ENCODE data around the gene MPST. TPM values are rescaled to one million over a fixed set of nuclear protein-coding genes. Genes with fewer than 3 reads are reported as not detected.
"Not testable (repeated sequence)": the region's sequence is repeated elsewhere in the genome, so short reads cannot be mapped to it uniquely, and the experiment has no call there.

The MPST gene
- total RNA-seq, 1 experiment from 2014 or later: 38.3 TPM

GRCh38 chr22:36989012-36989411, 30.5 kb upstream of the MPST start:
- H3K36me3 ChIP-seq; H3K4me3 ChIP-seq; H3K9me3 ChIP-seq (replicated peaks); H3K27ac ChIP-seq; DNase-seq (ENCODE audit: low read depth in 1 of 2, low spot score in 2 of 2); H3K4me1 ChIP-seq (replicated peaks): not testable (repeated sequence)
- peaks cover 33% of the 10 kb centered on the region for H3K27me3 ChIP-seq (replicated peaks)

- Histone ChIP-seq H3K9me3 (replicated peaks) (peaks cover 6% of the 10 kb centered on the region), H3K27ac (no peak overlapping the region), H3K27me3 (replicated peaks) (peaks cover 39% of the 10 kb centered on the region), H3K4me1 (replicated peaks) (no peaks in the 10 kb centered on the region), H3K4me3 (no peak overlapping the region), H3K36me3 (no peaks in the 10 kb centered on the region)
- DNase-seq (ENCODE audit: low read depth in 1 of 2, low spot score in 2 of 2): no peak
Measured at GRCh38 chr22:36990457-36990856, 29.1 kb upstream of the MPST start.

GRCh38 chr22:36991206-36991605, 28.3 kb upstream of the MPST start:
- no peaks in the 10 kb centered on the region for H3K36me3 ChIP-seq
- H3K27me3 ChIP-seq (replicated peaks): peaks cover 39% of the 10 kb centered on the region
- H3K4me1 ChIP-seq (replicated peaks): no peaks in the 10 kb centered on the region
- H3K4me3 ChIP-seq: no peak overlapping the region
- H3K27ac ChIP-seq: no peak overlapping the region
- DNase-seq (ENCODE audit: low read depth in 1 of 2, low spot score in 2 of 2): no peak
- H3K9me3 ChIP-seq (replicated peaks): peaks cover 1% of the 10 kb centered on the region

- Histone ChIP-seq H3K9me3 (replicated peaks) (no peaks in the 10 kb centered on the region), H3K36me3 (no peaks in the 10 kb centered on the region), H3K4me3 (no peak overlapping the region), H3K27ac (no peak overlapping the region), H3K27me3 (replicated peaks) (peaks cover 29% of the 10 kb centered on the region), H3K4me1 (replicated peaks) (no peaks in the 10 kb centered on the region)
- no peak for DNase-seq (ENCODE audit: low read depth in 1 of 2, low spot score in 2 of 2)
Measured at GRCh38 chr22:36997746-36998145, 21.8 kb upstream of the MPST start.

- Histone ChIP-seq H3K9me3 (replicated peaks) (no peaks in the 10 kb centered on the region), H3K27ac (no peak overlapping the region), H3K27me3 (replicated peaks) (peaks cover 21% of the 10 kb centered on the region), H3K4me3 (no peak overlapping the region), H3K4me1 (replicated peaks) (no peaks in the 10 kb centered on the region), H3K36me3 (no peaks in the 10 kb centered on the region)
- no peak for DNase-seq (ENCODE audit: low read depth in 1 of 2, low spot score in 2 of 2)
Measured at GRCh38 chr22:36998620-36999351, 20.8 kb upstream of the MPST start.

- DNase-seq (ENCODE audit: low read depth in 1 of 2, low spot score in 2 of 2): no peak
- Histone ChIP-seq H3K4me3 (no peak overlapping the region), H3K36me3 (no peaks in the 10 kb centered on the region), H3K27me3 (replicated peaks) (peaks cover 17% of the 10 kb centered on the region), H3K9me3 (replicated peaks) (no peaks in the 10 kb centered on the region), H3K27ac (no peak overlapping the region), H3K4me1 (replicated peaks) (no peaks in the 10 kb centered on the region)
Measured at GRCh38 chr22:36999463-36999862, 20.1 kb upstream of the MPST start.

GRCh38 chr22:37000676-37001534, 18.6 kb upstream of the MPST start:
- Histone ChIP-seq H3K27me3 (replicated peaks) (peaks cover 24% of the 10 kb centered on the region), H3K4me3 (no peak overlapping the region), H3K36me3 (no peaks in the 10 kb centered on the region), H3K4me1 (replicated peaks) (no peaks in the 10 kb centered on the region), H3K27ac (no peak overlapping the region), H3K9me3 (replicated peaks) (peaks cover 4% of the 10 kb centered on the region)
- DNase-seq (ENCODE audit: low read depth in 1 of 2, low spot score in 2 of 2): no peak

- no peak overlapping the region for H3K4me3 ChIP-seq
- no peaks in the 10 kb centered on the region for H3K4me1 ChIP-seq (replicated peaks)
- no peak for DNase-seq (ENCODE audit: low read depth in 1 of 2, low spot score in 2 of 2)
- peaks cover 4% of the 10 kb centered on the region for H3K9me3 ChIP-seq (replicated peaks)
- no peak overlapping the region for H3K27ac ChIP-seq
- H3K27me3 ChIP-seq (replicated peaks): peaks cover 32% of the 10 kb centered on the region
- H3K36me3 ChIP-seq: no peaks in the 10 kb centered on the region
Measured at GRCh38 chr22:37001826-37002225, 17.7 kb upstream of the MPST start.

GRCh38 chr22:37002633-37003032, 16.9 kb upstream of the MPST start:
- Histone ChIP-seq H3K36me3 (no peaks in the 10 kb centered on the region), H3K27me3 (replicated peaks) (peaks cover 32% of the 10 kb centered on the region), H3K27ac (no peak overlapping the region), H3K4me3 (no peak overlapping the region), H3K9me3 (replicated peaks) (peaks cover 4% of the 10 kb centered on the region), H3K4me1 (replicated peaks) (no peaks in the 10 kb centered on the region)
- no peak for DNase-seq (ENCODE audit: low read depth in 1 of 2, low spot score in 2 of 2)

- no peak overlapping the region for H3K27ac ChIP-seq
- peaks cover 21% of the 10 kb centered on the region for H3K27me3 ChIP-seq (replicated peaks)
- no peak for DNase-seq (ENCODE audit: low read depth in 1 of 2, low spot score in 2 of 2)
- H3K4me3 ChIP-seq: no peak overlapping the region
- no peaks in the 10 kb centered on the region for H3K36me3 ChIP-seq
- no peaks in the 10 kb centered on the region for H3K4me1 ChIP-seq (replicated peaks)
- H3K9me3 ChIP-seq (replicated peaks): peaks cover 4% of the 10 kb centered on the region
Measured at GRCh38 chr22:37007651-37008050, 11.9 kb upstream of the MPST start.

- Histone ChIP-seq H3K36me3 (no peaks in the 10 kb centered on the region), H3K27ac (no peak overlapping the region), H3K4me1 (replicated peaks) (no peaks in the 10 kb centered on the region), H3K27me3 (replicated peaks) (peaks cover 18% of the 10 kb centered on the region), H3K9me3 (replicated peaks) (peaks cover 4% of the 10 kb centered on the region), H3K4me3 (no peak overlapping the region)
- no peak for DNase-seq (ENCODE audit: low read depth in 1 of 2, low spot score in 2 of 2)
Measured at GRCh38 chr22:37008365-37008764, 11.2 kb upstream of the MPST start.

GRCh38 chr22:37009490-37009889, 10.1 kb upstream of the MPST start:
- H3K4me3 ChIP-seq: no peak overlapping the region
- H3K9me3 ChIP-seq (replicated peaks): peaks cover 4% of the 10 kb centered on the region
- peaks cover 18% of the 10 kb centered on the region for H3K27me3 ChIP-seq (replicated peaks)
- H3K27ac ChIP-seq: no peak overlapping the region
- no peak for DNase-seq (ENCODE audit: low read depth in 1 of 2, low spot score in 2 of 2)
- no peaks in the 10 kb centered on the region for H3K36me3 ChIP-seq
- H3K4me1 ChIP-seq (replicated peaks): no peaks in the 10 kb centered on the region

GRCh38 chr22:37010174-37010573, 9.4 kb upstream of the MPST start:
- Histone ChIP-seq H3K27me3 (replicated peaks) (peaks cover 15% of the 10 kb centered on the region), H3K4me3 (no peak overlapping the region), H3K9me3 (replicated peaks) (no peaks in the 10 kb centered on the region; the same call in 1 of the 2 replicates), H3K36me3 (no peaks in the 10 kb centered on the region), H3K27ac (no peak overlapping the region), H3K4me1 (replicated peaks) (no peaks in the 10 kb centered on the region)
- DNase-seq (ENCODE audit: low read depth in 1 of 2, low spot score in 2 of 2): no peak

- no peaks in the 10 kb centered on the region for H3K36me3 ChIP-seq
- H3K27me3 ChIP-seq (replicated peaks): peaks cover 7% of the 10 kb centered on the region
- no peaks in the 10 kb centered on the region for H3K9me3 ChIP-seq (replicated peaks)
- no peaks in the 10 kb centered on the region for H3K4me1 ChIP-seq (replicated peaks)
- H3K4me3 ChIP-seq: no peak overlapping the region
- no peak overlapping the region for H3K27ac ChIP-seq
- no peak for DNase-seq (ENCODE audit: low read depth in 1 of 2, low spot score in 2 of 2)
Measured at GRCh38 chr22:37010976-37011375, 8.6 kb upstream of the MPST start.
